Stimulated activated CD8-positive, alpha-beta memory T cell treated with anti-CD3 and anti-CD28 coated beads, Interleukin-7, amount 100 ng/mL, for 4 hours (primary cell): ENCODE results near the gene SLC7A5.

ENCODE experiments used
- DNase-seq, 2 donors: peaks; one replicate each; pipeline ENCODE4 v3.0.0-alpha.2; 2020; ENCODE audit warnings: low read depth in 2 of 2

SLC7A5 gene

DNA sequence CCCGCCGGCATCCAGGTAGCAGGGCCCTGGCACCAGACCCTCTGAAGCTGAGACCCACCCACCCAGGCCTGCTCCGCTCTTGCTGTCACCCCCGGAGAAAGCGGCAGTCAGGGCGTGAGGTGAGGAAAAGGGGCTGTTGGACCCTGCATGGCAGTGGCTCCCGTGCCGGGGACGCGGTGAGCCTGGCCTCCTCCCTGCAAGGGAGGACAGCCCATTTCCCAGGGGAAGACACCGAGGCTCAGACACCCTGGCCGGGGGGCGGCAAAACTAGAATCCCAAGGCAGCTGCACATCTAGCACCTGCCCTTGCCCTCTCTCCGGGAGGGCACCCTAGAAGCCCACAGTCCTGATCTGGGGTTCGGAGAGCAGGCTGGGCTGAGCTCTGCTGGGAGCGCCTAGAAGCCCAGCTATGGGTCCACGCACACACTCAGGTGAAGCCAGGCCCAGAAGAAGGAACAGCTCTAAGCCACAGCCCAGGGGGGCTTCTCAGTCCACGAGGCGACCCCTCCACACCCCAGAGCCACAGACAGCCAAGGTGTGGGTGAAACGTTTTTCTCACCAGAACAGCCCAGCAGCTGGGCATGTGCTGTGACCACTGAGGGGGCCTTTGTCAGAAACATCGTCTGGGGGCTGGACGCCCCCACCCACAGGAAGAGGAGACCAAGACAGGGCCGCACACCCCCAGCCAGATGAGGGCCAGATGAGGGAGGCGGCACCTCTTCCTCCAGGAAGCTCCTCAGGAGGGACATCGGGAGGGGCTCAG is 22.4 kb downstream of the SLC7A5 start:
- no peak for DNase-seq

DNA sequence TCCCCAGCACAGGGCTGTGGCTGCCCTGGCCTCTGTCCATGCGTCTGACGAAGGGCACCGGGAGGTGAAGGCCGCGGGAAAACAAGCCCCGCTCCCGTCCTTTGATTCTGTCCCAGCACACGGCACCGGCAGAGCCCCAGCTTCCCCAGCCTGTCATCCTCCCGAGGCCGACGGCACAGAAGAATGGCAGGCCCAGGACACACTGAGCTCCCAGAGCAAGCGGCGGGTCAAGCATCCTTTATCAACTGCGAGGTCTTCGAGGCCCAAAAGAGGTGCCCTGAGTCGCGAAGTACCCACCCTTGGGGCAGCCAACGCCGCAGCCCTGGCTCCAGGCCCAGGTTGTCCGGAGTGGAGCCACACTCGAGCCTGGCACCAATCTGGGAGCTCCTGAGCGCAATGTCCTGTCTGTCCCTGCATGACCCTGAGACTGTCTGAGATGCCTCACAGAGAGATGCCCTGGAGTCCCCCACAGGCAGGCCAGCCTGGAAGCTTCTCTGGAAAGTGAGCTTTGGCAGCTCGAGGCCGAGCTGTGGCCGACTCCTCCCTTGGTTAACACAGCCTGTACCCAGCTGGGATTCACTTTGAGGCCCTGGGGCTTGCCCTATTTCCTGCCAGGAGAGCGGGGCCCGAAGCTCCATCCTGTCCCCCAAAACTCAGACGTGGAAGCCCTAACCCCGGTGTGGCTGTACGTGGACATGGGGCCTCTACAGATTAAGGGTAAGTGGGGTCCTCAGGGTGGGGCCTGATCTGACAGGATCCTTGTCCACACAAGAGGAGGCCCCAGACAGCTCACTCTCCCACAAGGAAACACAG is 23.3 kb downstream of the SLC7A5 start:
- DNase-seq, result no peak

DNA sequence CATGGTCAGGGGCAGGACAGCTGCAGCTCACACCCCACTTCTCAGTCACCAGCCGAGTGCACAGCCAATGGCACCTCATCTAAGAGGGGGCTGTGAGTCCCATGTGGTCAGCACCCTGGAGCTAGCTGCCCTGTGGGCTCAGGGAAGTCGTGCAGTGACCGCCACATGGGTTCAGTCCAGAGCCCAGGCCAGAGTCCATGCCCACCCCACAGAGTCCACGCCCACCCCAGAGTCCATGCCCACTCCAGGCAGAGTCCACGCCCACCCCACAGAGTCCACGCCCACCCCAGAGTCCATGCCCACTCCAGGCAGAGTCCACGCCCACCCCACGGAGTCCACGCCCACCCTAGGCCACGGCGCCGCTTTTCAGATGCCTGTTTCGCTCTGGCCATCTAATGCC is 24.1 kb downstream of the SLC7A5 start:
- no peak for DNase-seq

DNA sequence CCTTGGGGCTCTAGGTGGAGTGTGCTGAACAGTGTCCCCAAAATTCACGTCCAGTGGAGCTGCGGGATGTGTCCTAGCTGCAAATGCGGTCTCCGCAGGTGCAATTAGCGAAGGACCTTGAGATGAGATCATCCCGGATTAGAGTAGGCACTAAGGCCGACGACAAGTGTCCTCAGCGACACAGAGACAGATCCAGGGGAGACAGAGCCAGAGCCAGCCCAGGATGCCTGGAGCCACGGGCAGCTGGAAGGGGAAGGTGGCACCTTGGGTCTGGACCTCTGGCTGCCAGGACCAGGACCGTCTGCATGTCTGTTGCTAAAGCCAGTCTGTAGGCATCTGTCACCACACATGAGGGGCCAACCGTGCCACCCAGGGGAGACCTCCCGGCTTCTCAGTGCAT is 24.5 kb downstream of the SLC7A5 start:
- no peak for DNase-seq

DNA sequence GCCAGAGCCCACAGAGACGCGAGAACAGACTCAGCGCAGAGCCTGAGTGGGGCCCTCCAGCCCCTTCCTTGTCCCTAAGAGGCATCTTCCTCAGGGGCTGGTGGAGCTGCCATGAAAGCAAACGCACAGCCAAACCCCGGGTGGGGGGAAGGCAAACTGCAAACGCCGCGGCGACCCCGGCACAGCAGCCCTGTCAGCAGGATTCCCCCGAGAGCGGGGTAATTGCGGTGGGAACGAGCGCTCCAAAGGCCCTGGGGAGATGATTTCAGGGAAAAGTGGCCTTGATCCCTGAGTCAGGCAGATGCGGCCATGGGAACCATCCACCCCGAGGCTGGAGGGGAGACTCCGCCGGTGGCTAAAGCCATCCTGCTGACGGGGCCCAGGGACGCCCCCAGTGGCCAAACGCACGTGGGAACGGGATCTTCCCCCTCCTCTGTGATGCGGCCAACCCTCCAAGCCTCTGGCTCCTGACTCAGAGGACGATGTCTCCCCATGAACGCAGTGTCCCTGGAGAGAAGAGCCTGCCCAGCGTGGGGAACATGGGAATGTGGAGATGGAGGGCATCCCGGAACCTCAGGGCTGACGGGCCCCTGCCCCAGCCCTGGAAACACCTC is 25.1 kb downstream of the SLC7A5 start:
- DNase-seq, result no peak

DNA sequence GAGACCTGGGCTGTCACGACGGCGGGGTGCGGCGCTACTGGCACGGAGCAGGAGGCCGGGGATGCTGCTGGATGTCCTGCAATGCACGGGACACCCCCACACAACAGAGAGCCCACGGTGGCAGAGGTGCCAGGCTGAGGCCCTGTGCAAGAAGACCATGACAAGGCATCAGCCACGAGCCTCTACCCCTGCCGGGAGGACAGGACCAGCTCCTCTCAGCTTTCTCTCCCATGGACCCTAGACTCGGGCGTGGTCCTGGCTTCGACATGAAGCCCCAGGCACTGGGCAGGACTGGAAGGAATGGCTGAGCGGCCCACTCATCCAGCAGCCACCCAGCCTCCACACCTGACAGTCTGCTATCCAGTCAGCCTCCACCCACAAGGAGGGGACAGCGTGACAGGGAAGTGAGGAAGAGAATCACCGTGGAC is 25.6 kb downstream of the SLC7A5 start:
- DNase-seq, result no peak

DNA sequence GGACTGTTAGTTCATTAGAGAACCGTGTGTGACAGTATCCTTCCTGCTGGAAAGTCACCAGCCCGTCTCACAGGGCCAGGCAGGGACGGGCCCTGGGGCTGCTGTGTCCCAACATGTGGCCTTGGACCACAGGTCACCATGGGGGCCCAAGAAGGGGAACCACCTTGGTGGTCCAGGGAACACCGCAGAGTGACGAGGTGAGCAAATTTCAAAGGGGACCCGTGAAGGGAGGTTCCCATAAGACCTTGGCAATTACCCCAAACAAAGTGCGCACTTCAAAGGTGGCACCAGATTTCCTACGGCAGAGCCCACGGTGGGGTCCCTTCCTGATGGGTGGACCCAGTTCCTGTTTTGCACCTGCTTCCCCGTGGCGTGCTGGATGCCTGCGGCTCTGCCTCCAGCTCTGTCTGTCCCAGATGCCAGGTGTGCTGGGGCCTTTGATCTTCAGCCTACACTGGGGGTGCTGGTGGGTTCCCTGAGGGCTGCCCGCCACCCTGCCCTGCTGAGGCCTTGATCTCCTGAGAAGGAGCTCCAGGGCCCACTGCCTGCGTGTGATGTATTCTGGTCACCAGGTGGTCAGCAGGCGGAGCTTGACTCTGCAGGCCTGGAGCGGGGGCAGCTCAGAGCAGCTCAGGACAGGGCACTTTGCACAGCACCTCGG is 27.0 kb downstream of the SLC7A5 start:
- DNase-seq, result no peak

DNA sequence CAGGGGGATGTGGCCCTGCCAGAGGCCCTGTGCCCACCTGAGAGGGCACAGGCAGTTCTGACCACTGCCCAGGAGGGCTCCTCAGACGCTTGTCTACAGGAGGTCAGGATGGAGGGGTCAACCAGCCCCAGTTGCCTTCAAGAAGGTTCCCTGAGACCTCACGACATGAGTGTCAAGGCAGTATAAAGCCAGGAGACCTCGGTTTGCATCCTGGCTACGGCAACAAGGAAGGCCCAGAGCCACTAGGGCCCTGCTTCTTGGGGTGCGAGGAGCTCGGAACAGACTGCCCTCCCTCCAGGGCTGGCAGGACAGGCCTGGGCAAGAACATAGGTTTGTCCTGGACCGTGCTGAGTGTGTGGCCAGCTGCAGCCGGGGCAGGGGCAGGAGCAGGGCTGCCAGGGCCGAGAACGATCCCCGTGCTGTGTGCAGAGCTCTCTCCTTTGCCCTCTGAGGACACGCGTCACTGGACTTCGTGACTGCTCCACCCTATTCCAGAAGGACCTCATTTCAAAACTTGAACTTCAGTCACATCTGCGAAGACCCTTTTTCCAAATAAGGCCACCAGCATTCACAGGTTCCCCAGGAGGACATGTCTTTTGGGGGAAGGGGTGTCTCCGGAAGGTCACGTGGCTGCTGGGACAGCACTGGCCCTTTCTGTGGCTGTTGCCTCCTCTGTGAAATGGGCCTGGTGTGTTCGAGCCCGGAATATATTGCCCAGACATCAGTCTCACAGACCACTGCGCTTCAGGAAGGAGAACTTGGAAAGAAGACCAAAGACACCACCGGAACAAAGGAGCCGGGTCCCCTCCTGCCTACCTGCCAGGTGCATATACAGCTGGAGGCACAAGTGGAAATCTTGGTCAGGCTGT is 27.7 kb downstream of the SLC7A5 start:
- no peak for DNase-seq

DNA sequence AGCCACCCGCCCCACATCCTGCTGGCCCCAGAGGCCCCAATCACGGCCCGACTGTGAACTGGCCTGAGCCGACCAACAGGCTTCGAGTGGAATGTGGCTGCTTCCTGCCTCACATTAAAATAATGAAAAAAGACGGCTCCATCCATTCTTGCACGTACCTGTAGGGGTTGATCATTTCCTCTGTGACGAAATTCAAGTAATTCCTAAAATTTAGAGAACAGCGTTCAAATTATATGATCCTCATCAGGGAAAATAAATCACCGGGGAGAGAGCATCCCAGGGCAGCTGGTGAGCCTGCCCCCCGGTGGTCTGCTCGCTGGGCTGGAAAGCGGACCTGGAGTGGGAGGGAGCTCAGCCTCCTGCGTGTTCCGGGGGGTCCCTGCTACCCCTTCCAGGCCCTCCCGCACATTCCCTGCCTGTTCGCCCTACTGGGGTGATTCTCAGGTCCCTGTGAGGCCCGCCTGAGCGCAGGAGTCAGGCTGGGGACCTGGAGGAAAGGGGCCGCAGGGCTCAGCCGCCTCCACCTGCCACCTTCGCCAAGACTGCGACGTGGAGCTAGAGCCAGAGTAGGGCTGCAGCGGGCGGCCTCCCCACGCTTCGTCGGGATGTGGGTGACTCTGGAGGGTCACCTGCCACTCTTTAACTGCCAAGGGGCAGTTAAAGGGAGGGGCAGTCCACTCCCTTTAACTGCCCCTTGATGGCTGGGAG is 28.9 kb downstream of the SLC7A5 start:
- DNase-seq, result no peak

DNA sequence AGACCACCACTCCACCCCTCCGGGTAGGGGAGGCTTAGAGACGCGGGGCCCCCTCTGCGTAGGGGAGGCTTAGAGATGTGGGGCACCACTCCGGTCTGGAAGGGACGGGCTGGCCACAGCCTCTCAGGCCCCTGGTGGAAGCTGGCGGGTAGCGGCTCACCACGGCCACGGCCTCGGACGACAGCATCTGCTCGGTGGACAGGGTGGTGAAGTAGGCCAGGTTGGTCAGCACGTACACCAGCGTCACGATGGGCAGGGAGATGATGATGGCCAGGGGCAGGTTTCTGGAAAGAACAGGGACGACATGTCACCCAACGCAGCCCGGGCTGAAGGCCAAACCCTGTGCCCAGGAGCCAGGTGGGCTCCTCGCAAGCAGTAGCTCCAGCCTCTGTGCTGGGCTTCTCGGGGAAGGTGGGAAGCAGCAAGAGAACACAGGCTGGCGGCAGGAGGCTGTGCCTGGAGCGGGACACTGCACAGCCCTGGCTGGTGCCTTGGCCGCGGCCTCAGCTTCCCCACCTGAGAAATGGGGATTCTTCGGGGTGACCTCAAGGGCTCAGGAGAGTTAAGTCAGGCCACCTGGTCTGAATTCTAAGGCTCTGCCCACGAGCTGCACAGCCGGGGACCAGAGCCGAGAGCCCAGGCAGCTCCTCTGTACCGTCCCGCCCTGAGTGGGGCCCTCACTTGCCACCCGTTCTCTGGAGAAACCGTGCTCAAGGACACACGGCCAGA is 29.6 kb downstream of the SLC7A5 start:
- DNase-seq, result no peak

DNA sequence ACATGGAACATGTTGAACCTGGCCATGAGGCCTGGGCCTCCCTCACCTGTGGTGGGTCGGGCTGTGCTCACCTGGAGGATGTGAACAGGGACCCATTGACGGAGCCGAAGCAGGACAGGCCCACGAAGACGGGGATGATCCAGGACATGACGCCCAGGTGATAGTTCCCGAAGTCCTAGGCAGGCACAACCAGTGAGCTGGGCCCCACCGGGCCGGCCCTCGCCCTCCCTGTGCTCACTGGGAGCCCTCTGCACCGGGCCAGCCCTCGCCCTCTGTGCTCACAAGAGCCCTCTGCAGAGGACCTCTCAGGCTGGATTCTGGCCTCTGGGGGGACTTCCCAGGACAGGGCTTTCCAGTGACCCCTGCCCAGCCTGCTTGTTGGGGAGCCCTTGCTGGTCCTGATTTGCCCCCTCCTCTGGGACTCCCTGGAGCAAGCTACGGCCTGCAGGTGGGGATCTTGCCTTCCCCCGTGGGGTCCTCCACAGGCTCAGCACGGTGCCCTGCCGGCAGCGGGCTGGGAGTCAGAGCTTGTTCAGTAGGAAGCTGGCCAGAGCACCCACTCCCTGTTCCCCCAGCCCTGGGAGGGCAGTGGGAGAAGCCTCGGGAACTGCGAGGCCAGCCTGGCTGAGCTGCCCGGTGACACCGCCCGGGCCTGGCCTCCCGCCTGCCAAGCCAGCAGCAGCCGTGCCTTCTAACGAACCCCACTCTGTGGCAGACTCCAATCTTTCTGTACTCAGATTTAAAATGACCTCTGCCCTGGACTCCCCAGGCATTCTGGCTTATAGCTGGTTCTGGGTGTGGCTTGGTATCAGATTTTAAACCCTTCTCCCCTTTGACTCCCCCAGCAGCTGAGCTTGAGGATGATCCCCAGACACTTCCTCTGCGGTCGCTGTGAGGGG is 30.4 kb downstream of the SLC7A5 start:
- DNase-seq, result no peak

DNA sequence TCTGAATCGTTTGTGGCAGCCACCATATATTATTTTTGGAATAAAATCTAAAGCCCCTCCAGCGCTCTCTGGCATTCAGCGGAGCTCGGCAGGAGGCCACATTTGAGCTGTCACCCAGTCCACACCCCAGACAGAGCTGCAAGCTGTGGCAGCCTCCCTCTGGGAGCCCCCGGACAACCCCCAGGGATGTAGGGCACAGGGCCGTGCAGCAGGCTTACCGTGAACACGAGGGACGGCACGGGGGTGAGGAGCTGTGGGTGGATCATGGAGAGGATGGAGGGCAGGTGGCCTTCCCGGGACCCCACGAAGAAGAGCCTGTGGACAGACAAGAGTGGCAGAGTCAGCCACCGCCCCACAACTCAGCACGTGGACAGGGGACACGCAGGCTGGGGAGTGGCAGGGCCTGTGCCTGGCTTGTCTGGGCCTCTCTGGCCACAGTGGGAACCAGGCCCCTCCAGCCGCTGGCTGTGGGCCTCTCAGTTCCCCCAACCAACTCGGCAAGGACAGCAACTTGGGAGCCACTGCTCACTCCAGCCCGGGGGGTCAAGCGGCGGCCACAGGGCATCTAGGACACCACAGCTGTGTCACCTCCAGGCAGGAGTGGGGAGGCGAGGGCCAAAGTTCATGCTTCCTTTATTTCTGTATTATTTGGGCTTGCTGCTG is 31.5 kb downstream of the SLC7A5 start:
- DNase-seq, result no peak

DNA sequence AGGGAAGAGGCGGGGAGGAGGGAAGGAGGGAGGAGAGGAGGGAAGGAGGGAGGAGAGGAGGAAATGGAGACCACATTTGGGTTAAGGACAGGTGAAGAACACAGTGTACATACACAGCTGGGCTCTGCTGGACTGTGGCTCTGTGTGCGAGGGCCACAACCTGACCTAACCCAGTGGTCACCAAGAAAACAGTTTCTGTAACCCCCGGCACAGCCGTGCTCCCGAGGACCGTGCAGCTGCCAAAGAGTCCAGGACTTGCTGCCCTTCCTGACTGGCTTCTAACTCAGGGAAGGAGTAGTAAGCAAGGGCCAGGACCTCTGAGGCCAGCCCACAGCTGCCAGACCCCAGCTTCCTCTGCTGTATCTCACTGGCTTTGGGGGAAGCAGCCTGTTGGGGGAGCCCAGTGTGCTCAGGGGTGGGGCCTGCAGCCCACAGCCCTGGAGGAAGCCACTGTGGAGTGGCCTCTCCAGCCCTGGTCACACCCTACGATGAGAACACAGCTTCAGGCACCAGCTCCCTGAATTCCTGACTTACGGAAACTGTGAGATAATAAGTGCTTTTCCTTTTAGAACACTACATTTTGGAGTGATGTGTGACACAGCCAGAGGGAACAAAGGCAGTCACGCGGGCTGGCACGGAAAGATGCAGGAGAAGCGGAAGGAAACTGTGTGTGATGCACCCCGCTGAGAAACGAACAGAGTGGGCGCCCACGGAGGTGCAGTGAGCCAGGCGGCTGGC is 32.3 kb downstream of the SLC7A5 start:
- no peak for DNase-seq

DNA sequence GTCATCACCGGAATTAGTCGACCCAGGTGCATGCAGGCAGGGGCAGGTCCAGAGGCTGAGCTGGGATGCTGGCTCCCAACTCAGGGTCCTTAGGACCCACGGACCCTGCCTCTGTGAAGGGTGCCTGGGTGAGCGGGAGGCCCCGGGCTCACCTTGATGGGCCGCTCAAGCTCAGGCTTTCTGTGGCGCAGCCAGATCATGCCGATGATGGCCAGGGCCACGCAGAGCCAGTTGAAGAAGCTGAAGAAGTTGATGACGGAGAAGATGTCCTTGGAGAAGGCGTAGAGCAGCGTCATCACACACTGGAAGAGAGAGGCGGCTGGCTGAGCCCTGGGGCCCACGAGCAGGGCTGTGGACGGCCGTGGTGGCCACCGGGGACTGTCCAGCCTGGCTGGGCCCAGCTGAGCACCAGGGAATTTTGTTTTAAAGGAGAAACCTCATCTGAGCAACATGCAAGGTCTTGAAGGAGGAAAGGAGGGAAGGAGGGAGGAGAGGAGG is 32.9 kb downstream of the SLC7A5 start:
- DNase-seq, result no peak

DNA sequence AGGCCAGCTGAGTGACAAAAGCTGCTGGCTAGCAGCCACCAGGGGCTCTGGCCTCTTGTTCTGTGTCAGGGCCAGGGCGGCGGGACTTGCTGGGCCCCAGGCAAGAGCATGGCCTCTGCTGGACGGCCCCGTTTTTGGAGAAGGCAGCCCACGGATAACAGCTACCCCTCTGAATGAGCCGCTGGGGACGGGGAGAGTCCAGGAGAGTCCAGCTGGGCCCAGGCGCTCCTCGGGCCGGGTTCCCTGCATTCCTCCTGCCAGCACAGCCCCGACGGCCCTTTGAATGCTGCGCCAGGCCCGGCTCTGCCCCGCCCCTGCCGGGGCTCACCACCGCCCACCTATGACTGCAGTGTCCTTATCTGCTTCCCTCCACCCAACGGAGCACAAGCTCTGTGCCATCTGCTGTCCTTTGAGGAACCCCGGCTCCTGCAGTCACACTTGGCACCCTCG is 33.4 kb downstream of the SLC7A5 start:
- DNase-seq, result no peak

DNA sequence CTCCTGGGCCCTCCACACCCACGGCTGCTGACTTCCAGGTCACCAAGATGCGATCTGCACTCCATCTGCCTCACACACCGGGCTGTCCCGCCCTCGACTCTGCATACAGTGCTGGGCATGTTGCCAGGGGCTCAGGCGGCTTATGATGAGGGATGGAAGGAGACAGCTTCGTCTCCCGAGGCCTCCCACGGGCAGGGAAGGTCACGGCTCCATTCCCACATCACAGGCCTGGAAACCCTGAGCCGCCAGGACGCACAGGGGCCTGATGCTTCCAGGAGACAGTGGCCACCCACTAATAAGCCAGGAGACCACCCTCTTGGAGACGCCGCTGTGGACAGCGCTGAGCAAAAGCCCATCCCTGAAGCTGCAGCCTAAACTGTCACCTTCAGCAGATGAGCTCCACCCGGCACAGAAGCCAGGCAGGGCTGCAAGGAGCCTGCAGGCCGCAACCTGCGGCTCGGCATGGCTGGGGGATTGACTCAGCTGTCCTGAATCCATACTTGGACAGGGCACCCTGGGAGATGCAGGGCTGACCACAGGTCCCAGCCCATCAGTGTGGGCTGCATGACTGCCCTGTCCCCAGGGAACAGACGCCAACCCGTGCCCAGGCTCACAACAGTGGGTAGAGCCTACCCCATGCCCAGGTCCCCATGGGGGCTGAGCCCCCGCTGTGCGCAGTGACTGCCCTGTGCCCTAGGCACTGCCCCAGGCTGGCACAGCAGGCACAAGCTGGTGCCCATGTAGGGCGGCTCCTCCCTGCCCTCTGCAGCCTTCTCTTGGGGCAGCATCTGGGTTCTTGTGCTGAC is 34.4 kb downstream of the SLC7A5 start:
- no peak for DNase-seq
